Ovary (tissue), 3 donors: ENCODE results near the gene MSMB.

ENCODE experiments used
- CTCF ChIP-seq, 3 donors: fragments of 450-650 bp in 2 of 3; fragments of 200-600 bp in 1 of 3; IDR thresholded peaks; one replicate each; pipeline versions ENCODE4 v1.5.1 to v1.8.0; 2016 to 2022; ENCODE audit warnings: antibody characterized with exemption in 3 of 3, mild to moderate bottlenecking in 1 of 3
- POLR2A ChIP-seq: fragments of 450-650 bp; IDR thresholded peaks from one replicate; pipeline ENCODE4 v1.6.1; 2017; ENCODE audit warnings: antibody characterized with exemption, mild to moderate bottlenecking, moderate library complexity
- donor health status: DM: no; HTN: no; CAD: no.

GRCh38 chr10:46017733-46018132 is 28.3 kb downstream of the MSMB start:
- TF ChIP-seq CTCF (IDR thresholded peaks at IDR 0.05) (no peak), POLR2A (no peak)
